ENCODE data around the gene ATP6V0E1.
A peak's percentile ranks its signal among the peaks of the same experiment; 100 is the strongest.

ATP6V0E1 gene

DNA sequence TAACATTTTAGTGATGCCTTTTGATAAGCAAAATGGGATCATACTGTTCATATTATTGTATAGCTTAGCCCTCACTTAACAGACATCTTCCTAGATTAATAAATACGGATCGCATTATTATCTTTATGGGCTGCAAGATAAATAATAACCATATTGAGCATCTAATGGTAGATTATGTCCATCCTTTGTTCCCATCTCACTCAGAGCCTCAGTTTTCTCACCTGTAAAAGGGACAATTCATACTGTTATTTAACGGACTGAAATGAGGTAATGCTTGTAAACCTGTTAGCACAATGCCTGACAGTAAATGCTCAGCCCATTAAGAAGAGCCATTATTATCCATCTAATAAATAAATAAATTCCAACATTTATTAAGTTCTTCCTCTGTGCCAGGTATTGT is 27.3 kb upstream of the ATP6V0E1 start:
- TF ChIP-seq, protein P1, sequence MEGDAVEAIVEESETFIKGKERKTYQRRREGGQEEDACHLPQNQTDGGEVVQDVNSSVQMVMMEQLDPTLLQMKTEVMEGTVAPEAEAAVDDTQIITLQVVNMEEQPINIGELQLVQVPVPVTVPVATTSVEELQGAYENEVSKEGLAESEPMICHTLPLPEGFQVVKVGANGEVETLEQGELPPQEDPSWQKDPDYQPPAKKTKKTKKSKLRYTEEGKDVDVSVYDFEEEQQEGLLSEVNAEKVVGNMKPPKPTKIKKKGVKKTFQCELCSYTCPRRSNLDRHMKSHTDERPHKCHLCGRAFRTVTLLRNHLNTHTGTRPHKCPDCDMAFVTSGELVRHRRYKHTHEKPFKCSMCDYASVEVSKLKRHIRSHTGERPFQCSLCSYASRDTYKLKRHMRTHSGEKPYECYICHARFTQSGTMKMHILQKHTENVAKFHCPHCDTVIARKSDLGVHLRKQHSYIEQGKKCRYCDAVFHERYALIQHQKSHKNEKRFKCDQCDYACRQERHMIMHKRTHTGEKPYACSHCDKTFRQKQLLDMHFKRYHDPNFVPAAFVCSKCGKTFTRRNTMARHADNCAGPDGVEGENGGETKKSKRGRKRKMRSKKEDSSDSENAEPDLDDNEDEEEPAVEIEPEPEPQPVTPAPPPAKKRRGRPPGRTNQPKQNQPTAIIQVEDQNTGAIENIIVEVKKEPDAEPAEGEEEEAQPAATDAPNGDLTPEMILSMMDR (IDR thresholded peaks at IDR 0.05; ENCODE audit: low read depth, low read length): no peak
- H3K4me3 ChIP-seq (ENCODE audit: low read depth, low read length): no peak overlapping the region

DNA sequence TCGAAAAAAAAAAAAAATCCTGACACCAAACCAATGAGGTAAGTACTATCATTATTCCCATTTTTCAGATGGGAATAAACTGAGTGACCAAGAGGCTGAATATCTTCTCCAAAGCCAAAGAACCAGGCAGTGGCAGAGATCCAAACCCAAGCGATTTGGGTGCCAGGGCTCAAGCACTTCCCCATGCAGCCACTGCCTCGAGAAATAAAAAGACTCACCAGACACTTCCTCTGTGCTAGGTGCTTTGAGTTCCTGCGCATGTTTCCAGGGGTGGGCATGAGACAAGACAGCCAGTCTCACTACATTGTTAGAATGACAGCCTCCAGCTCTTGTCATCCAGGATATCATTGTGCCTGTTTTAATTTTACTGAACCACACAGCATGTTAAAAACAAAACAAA is 26.6 kb upstream of the ATP6V0E1 start:
- H3K4me3 ChIP-seq (ENCODE audit: low read depth, low read length): no peak overlapping the region
- TF ChIP-seq, protein P1 (IDR thresholded peaks at IDR 0.05; ENCODE audit: low read depth, low read length): no peak

DNA sequence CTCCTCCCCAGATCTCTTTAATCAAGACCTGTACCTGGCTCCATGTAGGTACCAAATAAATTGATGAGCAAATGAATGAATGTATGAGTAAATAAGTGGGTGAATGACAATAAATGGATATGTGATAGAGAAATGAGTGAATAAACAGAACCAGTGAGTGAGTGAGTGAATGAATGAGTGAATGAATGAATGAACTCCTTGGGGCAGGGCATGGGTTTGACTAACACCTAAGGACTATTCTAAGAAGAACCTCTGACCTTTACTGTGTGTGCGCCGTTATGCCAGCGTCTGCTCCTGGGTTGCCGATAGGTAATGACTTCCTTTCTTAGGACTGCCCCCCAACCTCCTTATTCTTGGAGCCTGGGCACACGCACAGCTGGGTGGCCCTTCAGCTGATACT is 26.1 kb upstream of the ATP6V0E1 start:
- TF ChIP-seq, protein P1 (IDR thresholded peaks at IDR 0.05; ENCODE audit: low read depth, low read length): no peak
- H3K4me3 ChIP-seq (ENCODE audit: low read depth, low read length): no peak overlapping the region

DNA sequence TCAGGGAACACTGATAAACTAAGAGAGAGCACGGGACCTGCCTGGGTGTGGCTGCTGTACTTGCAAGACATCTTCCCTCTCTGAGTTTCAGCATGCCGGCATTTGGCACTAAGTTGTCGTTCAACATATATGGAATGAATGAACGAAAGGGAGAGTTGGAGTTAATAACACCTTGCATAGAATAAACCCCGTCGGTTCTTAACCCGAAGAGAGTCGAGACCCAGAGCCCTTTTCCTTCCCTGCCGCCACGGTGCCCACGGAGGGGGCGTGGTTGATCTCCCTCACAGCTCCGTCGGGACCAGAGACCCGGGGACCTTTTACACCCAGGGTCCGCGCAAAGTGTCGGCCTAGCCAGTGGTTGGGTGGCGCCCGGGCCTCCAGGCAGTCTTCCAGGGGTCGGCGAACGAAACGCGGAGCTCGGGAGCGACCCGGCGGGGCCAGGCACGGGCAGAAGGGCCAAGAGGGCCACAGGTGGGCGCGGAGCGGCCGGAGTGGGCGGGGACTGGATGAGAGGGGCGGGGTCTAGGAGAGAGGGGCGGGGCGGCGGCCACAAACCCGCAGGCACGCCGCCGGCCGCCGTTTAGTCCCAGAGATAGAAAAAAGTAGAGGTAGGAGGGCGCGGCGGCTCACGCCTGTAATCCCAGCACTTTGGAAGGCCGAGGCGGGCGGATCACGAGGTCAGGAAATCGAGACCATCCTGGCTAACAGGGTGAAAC is 25.1 kb upstream of the ATP6V0E1 start:
- H3K4me3 ChIP-seq (ENCODE audit: low read depth, low read length): peak overlapping the region; percentile 90; the same call in 1 of the 2 replicates
- TF ChIP-seq, protein P1 (IDR thresholded peaks at IDR 0.05; ENCODE audit: low read depth, low read length): no peak

DNA sequence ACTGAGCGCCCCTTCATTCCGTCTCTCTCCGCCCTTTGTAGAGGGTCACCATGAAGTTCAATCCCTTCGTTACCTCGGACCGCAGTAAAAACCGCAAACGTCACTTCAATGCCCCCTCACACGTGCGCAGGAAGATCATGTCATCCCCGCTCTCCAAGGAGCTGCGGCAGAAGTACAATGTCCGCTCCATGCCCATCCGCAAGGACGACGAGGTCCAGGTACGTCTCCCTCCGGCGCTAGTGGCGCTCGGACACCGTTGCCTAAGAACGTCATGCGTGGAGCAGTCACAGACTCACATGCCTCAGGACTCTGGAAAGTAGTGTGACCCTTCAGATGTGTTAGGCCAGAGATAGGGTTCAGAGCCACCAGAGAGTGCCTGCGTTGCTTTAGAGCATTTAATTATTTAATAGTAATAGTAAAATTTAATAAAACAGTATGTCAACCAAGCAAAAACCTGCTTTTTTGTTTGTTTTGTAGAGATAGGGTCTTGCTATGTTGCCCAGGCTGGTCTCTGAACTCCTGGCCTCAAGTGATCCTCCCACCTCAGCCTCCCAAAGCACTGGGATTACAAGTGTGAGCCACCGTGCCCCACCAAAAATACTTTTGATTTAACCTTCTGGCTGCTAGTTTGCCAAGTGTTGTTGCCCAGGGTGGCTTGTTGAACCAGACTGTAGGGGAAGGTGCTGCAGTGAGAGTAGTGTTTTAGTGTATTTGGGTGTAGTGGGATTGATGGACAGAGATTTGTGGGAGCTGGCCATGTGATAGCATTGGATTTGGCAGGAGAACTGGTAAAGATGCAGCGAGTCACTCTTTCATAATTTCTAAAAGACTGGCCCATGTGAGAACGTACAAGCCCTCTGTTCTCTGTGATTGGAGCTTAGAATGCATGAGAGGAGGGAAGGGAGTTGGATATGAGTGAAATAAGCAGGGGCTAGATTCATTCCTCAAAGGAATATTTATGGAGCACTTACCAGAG is 23.5 kb upstream of the ATP6V0E1 start:
- peak overlapping the region; percentile 90 for H3K4me3 ChIP-seq (ENCODE audit: low read depth, low read length)
- TF ChIP-seq, protein P1 (IDR thresholded peaks at IDR 0.05; ENCODE audit: low read depth, low read length): no peak

DNA sequence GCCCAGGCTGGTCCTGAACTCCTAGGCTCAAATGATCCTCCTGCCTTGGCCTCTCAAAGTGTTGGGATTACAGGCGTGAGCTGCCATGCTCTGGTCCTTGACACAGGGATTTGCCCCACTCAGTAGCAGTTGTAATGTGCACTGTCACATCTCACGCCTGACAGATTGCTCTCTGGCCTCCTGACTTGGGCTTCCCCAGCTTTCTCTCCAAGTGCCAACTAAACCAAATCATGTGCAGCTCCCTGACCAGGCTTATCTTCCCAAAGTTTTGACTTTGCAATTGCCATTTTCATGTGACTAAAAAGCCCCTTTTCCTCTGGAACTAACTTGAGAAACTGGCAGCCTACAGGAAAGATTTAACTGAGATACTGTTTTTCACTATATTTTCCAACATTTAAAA is 13.7 kb upstream of the ATP6V0E1 start:
- no peak overlapping the region for H3K4me3 ChIP-seq (ENCODE audit: low read depth, low read length)
- TF ChIP-seq, protein P1 (IDR thresholded peaks at IDR 0.05; ENCODE audit: low read depth, low read length): no peak

DNA sequence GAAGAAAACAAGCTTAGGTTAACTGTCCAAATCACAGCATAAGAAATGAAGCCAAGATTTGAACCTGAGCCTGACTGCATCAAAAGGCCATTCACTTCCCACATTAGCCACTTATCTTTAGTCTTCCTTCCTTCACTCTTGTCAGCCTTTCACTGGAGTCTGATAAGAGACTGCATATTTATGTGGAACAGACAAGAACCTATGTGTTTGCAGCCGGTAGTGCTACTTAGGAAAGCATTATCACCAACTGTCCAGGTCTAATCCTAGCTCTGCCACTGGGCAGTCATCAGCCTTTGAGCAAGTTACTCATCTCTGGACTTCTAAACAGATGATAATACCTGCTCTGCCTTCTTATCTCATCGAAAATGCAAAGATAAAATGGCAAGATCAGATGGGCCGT is 12.1 kb upstream of the ATP6V0E1 start:
- TF ChIP-seq, protein P1 (IDR thresholded peaks at IDR 0.05; ENCODE audit: low read depth, low read length): no peak
- no peak overlapping the region for H3K4me3 ChIP-seq (ENCODE audit: low read depth, low read length)

Data from WI38 (cell line).